HG03342 (cell line): Measurements from ENCODE around the gene ROR2.

Source experiments
- ATAC-seq: cut with Tn5 transposase; IDR thresholded peaks from one replicate; pipeline ENCODE4 v1.9.1; 2021; ENCODE audit warnings: mild to moderate bottlenecking, moderate library complexity; ENCODE audit not compliant: unreplicated experiment

ROR2 gene

DNA sequence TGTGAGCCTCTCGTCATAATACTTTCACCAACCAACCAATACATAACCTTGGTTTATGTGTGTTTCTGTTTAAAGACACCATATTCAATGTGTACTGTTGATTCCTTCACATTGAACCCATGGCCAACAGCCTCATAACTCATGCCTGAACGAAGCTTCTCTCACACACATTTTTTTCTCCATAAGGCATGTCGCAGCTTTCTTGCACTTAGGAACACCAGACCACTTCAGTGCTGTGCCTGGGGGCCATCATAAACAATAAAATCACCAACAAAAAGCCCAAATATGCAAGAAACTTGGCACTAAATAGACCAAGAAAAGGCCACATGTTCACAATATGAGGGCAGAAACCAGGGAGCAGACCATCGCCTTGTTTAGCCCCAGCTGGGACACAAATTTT is 192.2 kb downstream of the ROR2 start:
- no peak for ATAC-seq

DNA sequence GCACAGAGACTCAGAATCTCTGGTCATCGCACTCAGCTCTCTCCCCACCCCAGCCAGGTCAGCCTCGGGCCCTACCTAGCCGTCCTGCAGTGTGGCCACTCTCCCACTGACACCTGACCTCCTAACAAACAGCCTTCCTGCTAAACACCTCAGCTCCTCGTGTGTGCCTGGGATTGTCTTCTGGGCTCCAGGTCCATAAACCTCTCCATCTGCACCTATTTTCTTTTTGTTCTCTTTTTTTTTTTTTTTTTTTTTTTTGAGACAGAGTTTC is 193.6 kb downstream of the ROR2 start:
- no peak for ATAC-seq

DNA sequence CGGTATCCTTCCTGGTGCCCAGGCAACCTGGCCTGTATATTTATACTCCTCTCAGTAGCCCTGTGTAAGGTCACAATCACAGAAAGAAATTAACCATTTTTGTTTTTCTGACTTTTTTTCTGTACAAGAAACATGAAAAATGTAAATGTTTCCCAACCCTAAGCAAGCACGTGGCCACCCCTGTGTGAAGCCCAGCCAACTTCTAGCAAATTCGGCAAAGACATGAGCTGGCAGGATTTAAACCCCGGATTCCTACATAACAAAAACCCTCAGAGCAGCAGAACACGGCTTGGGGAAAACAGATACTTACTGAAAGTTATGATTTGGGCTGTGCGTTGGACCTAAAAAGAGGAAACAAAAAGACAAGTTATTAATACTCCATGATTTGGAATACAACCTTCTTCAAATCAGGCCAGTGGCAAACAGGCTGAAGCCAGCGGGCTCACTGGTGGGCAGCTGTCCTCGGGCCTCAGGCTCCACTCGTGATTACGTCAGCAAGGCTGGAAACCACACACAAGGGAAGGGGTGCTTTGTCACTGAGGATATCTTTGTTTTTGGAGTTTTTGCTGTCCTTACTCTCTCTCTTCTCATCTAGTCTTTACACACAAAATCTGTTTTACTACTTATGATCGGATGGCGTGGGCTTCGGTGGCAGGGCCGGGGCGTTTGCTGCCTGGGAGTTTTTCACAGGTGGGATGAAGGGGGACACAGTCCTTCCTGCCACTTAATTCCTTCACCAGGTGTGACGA is 194.1 kb downstream of the ROR2 start:
- ATAC-seq: no peak

DNA sequence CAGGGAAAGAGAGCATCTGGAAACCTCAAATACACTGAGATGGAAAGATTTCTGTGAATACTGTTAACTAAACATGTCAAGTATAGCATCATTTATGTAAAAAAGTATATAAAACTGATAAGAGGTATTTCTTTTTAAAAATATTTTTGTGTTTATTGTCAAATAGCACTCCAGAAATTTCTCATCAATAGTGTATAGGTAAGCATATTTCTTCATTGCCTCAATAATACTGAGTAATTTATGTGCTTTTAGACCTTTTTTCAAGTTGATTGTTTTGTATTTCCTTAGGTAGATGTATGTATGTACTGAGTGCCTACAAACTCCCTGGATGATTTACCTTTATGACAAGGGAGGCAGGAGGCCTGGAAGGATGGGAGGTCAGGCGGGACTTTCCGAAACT is 196.3 kb downstream of the ROR2 start:
- no peak for ATAC-seq

DNA sequence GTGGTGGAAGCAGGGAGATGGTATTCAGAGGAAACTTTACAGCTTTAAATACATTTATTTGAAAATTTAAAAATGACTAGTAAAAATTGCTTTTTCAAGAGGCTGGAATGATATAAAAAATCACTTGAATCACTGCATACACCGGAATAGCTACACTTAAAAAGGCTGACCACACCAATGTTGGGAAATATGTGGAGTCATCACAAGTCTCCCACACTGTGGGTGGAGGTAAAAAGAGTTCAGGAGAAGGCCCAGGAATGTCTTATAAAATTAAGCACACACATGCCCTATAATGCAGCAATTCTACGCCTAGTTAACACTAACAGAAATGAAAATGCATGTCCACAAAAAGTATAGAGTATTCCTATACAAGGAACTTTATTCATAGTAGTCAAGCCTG is 198.1 kb downstream of the ROR2 start:
- ATAC-seq: no peak

- no peak for ATAC-seq
Observed at GRCh38 chr9:91750343-91750742, 199.7 kb downstream of the ROR2 start.

DNA sequence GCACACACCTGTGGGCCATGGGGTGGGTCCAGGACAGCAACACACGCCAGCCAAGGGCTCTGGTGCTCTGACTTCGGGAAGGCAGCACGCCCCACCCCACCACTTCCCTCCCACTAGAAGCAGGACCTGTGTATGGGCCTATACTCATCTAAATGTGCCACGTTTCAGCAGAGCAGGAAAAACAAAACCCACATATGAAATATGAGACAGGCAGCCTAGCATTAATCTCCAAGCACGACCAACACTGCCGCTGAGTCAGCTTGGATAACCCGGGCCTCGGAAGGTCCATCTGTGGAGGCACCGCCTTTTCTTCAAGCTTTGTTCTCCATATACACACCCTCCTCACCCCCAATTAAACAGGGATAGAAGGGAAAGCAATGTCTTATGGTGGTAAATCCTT is 203.1 kb downstream of the ROR2 start:
- no peak for ATAC-seq

GRCh38 chr9:91746357-91746756 is 203.7 kb downstream of the ROR2 start:
- ATAC-seq: no peak

DNA sequence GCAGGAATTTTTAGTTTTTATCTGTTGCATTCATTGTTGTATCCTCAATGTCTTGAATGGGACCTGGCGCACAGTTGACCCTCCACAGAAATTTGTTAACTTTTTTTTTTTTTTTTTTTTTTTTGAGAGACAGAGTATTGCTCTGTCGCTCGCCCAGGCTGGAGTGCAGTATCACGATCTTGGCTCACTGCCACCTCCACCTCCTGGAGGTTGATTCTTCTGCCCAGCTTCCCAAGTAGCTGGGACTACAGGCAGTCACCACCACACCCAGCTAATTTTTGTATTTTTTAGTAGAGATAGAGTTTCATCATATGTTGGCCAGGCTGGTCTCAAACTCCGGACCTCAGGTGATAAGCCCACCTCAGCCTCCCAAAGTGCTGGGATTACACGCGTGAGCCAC is 205.9 kb downstream of the ROR2 start:
- no peak for ATAC-seq

DNA sequence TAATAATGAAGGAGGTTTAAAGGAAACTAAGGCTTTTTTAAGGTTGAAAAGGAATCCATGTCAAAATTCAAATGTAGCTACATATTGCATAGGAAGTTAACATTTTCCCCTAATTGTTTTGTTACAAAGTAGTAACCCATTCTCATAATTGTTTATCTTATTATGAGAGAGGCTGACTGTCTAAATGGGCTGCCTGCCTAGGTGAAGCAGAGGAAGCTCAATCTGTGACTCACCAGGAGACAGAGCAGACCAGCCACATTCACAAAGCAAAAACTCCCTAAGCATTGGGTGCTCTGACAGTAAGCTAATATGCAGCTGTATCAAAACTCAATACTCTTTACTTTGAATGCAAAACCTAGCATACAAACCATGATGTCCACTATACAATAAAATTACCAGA is 208.5 kb downstream of the ROR2 start:
- ATAC-seq: no peak

DNA sequence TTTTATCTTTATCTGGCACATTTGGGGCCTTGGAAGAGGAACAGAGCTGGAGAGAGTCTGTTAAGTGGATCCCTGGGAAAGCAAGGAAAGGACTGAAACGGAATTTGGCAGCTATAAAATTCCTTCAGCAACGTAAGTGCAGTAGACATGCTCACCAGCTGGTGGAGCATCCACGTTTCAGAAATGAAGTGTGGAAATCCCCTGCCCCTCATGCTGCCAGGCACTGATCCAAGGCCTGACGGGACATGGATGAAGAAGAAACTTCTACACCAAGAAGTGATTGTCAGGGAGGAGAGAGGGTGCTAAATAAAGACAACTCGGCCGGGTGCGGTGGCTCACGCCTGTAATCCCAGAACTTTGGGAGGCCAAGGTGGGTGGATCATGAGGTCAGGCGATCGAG is 209.3 kb downstream of the ROR2 start:
- no peak for ATAC-seq

GRCh38 chr9:91736898-91737601 is 213.0 kb downstream of the ROR2 start:
- no peak for ATAC-seq

GRCh38 chr9:91736311-91736710 is 213.7 kb downstream of the ROR2 start:
- no peak for ATAC-seq

DNA sequence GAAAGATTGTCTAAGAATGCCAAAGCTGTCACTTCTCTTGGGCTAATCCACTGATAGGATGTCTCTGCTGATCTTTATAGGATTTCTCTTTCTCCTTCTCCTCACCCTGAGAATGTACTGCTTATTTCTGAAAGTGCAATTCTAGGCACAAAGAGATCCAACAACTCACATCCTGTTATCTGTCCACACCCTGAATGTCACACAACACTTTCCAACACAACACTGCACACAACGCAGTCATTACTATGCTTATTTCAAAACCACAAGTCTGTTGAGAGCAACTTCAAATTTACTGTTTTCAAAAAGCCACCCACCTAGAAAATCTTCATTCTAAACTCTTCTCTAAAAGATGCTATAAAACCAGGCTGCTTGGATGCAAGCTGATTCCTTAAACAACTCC is 215.0 kb downstream of the ROR2 start:
- ATAC-seq: no peak

GRCh38 chr9:91734371-91734981 is 215.6 kb downstream of the ROR2 start:
- ATAC-seq: no peak

DNA sequence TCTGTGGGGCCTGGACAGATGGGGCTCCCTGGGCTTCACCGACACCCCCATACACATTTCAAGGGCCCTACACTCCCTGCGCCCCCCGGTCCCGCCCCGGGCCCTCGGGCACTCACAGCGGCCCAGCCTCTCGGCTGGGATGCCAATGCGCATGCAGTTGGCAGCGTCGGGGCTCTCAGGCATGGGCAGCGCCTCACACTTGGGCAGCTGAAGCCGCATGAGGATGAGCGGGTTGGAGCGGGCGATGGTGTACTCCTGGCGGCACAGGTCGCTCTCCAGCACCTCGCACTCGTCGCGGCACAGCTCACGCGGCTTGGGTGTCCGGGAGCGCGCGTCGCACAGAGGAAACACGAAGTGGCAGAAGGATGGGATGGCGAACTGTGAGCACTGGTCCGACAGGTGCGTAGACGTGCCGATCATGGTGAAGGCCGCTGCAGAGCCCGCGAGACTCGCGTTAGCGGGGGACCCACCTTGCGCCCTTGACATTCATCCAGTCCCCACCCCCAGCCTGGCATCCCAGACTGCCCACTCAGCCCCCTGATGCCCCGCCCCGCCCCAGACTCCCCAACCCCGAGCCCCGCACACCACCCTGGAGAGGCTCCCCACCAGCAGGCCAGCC is 216.9 kb downstream of the ROR2 start:
- no peak for ATAC-seq

- ATAC-seq: no peak
Observed at GRCh38 chr9:91732187-91733005, 217.6 kb downstream of the ROR2 start.

GRCh38 chr9:91730806-91731205 is 219.2 kb downstream of the ROR2 start:
- ATAC-seq: no peak

DNA sequence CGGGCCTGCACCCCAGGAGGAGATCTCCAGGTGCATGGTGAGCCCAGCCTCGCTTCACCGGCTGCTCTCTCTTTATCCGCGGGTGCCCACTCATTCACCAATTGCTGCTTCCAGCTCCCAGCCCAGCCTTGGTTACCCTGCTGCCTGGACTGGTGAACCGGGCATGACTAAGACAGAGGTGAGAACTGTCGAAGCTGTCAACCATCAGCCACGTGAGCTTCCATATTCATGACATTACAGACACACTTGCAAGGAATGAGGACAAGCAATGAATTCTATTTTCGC is 220.5 kb downstream of the ROR2 start:
- ATAC-seq: no peak

DNA sequence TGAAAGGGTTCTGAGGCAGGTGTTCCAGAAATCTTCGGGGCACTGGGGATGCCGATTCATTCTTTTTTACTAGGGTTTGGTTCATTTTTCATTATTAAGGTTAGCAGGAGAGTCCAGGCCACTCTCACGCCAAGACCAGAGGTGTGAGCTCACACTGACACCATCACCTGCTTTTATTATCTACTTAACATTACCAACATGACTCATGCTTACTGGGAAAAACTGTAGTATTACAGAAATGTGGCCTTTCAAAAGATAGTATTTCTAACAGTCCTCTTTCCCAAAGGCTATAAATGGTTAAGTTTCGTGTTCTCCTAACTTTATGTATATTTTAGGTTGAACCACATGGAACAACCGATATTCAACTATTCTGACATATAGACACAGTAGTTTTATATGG is 222.1 kb downstream of the ROR2 start:
- no peak for ATAC-seq

- ATAC-seq: no peak
Observed at GRCh38 chr9:91727316-91727861, 222.6 kb downstream of the ROR2 start.
